HepG2 (cell line): ENCODE results near the gene CDCP1. TPM values are rescaled to one million over a fixed set of nuclear protein-coding genes. Genes with fewer than 3 reads are reported as not detected.

Source experiments
- ATAC-seq: fragments of 200-7000 bp; cut with Tn5 transposase; 3 replicates; pipeline ENCODE4 v1.9.1; 2020; ENCODE audit warnings: mild to moderate bottlenecking, moderate library complexity
- BruUV-seq: library from RNA; stranded (reverse); fragments of 400-500 nt; replicated peaks from 2 replicates; lab custom pipeline; 2021; lab: Mats Ljungman, UMichigan
- CTCF ChIA-PET: fragments of 300-600 bp; formaldehyde crosslinking; extraction: SDS; loops from one replicate; lab custom pipeline; 2021; ENCODE audit warnings: low total read pairs, inconsistent platforms, low intra/inter-chr PET ratio; lab: Yijun Ruan, JAX
- POLR2A ChIA-PET: fragments of 350-600 bp; sonication (Branson Sonifier 250); formaldehyde crosslinking; loops from one replicate; lab custom pipeline; 2020; ENCODE audit warnings: antibody characterized with exemption, inconsistent platforms; lab: Yijun Ruan, JAX
- DNase-seq: peaks from one replicate; pipeline ENCODE4 v3.0.0-alpha.2; 2015; ENCODE audit warnings: low spot score
- FAIRE-seq: peaks from 3 replicates; lab custom pipeline; 2011; peaks lifted over from hg19 to GRCh38; lab: Jason Lieb, UNC
- H2AFZ ChIP-seq: one replicate; pipeline ENCODE4 v1.6.1; 2011; ENCODE audit warnings: low read length, inconsistent platforms
- H3K27ac ChIP-seq: fragments of 300-600 bp; 3 replicates; pipeline ENCODE4 v1.8.0; 2011; ENCODE audit warnings: mixed run types, mild to moderate bottlenecking, mixed read lengths, low read length, inconsistent platforms; ENCODE audit not compliant: insufficient read depth; ENCODE audit errors: extremely low read length
- H3K27me3 ChIP-seq, 2 experiments: fragments of 200-600 bp in 1 of 2; 2 replicates in 1 of 2; 3 replicates in 1 of 2; pipeline versions ENCODE4 v1.6.0 to v1.8.0; 2011; ENCODE audit warnings: low read length in 2 of 2, mild to moderate bottlenecking in 2 of 2, moderate library complexity in 2 of 2, inconsistent platforms in 1 of 2; ENCODE audit not compliant: insufficient read depth in 2 of 2, control insufficient read depth in 1 of 2
- H3K36me3 ChIP-seq, 2 experiments: fragments of 200-600 bp in 1 of 2; replicated peaks in 1 of 2; 2 replicates in 1 of 2; 3 replicates in 1 of 2; pipeline versions ENCODE4 v1.5.1 to v1.8.0; 2011; ENCODE audit warnings: low read length in 2 of 2, inconsistent platforms in 1 of 2; ENCODE audit not compliant: insufficient read depth in 2 of 2, control insufficient read depth in 1 of 2
- H3K4me1 ChIP-seq: 2 replicates; pipeline ENCODE4 v1.5.1; 2012; ENCODE audit warnings: low read length, inconsistent platforms; ENCODE audit not compliant: insufficient read depth
- H3K4me2 ChIP-seq: 2 replicates; pipeline ENCODE4 v1.6.0; 2011; ENCODE audit warnings: low read depth, low read length, inconsistent platforms
- H3K4me3 ChIP-seq, 3 experiments: fragments of 200-600 bp in 1 of 3; sonication (generic), shearing (Covaris generic) in 1 of 3; replicated peaks in 1 of 3; 2 replicates each; pipeline ENCODE4 v1.5.1; 2011 to 2016; ENCODE audit warnings: low read length in 3 of 3, inconsistent platforms in 2 of 3, low read depth in 2 of 3, mild to moderate bottlenecking in 2 of 3, control low read depth in 1 of 3, mixed read lengths in 1 of 3; ENCODE audit not compliant: insufficient read depth in 1 of 3
- H3K79me2 ChIP-seq: one replicate; pipeline ENCODE4 v1.6.1; 2011; ENCODE audit warnings: low read length, inconsistent platforms; ENCODE audit not compliant: insufficient read depth
- H3K9ac ChIP-seq: 2 replicates; pipeline ENCODE4 v1.6.0; 2011; ENCODE audit warnings: mild to moderate bottlenecking, low read depth, low read length, inconsistent platforms; ENCODE audit not compliant: insufficient read depth
- H3K9me3 ChIP-seq: 2 replicates; pipeline ENCODE4 v1.5.1; 2012; ENCODE audit warnings: mild to moderate bottlenecking, low read length
- H4K20me1 ChIP-seq: 2 replicates; pipeline ENCODE4 v1.6.0; 2011; ENCODE audit warnings: inconsistent platforms, mild to moderate bottlenecking, low read length, moderate library complexity; ENCODE audit not compliant: insufficient read depth
- CBX1 ChIP-seq: IDR thresholded peaks from one replicate; pipeline ENCODE4 v1.6.1; 2016; ENCODE audit warnings: antibody characterized with exemption, low read depth
- DRAP1 ChIP-seq: IDR thresholded peaks from 2 replicates; pipeline ENCODE4 v1.6.1; 2016; ENCODE audit warnings: missing genetic modification reagents, missing compliant biosample characterization
- KLF15 ChIP-seq: sonication (generic); formaldehyde crosslinking; IDR thresholded peaks from 2 replicates; pipeline ENCODE4 v1.8.1; 2023; ENCODE audit warnings: borderline replicate concordance, mild to moderate bottlenecking, inconsistent platforms, missing genetic modification reagents, mixed read lengths
- KLF16 ChIP-seq, 2 experiments: sonication (generic) in 1 of 2; formaldehyde crosslinking in 1 of 2; IDR thresholded peaks; 2 replicates each; pipeline versions ENCODE4 v1.6.1 to v1.8.0; 2016 to 2023; ENCODE audit warnings: missing genetic modification reagents in 2 of 2, missing compliant biosample characterization in 1 of 2
- MLX ChIP-seq: IDR thresholded peaks from 2 replicates; pipeline ENCODE4 v1.6.1; 2016
- MYNN ChIP-seq: sonication (generic); formaldehyde crosslinking; IDR thresholded peaks from 2 replicates; pipeline ENCODE4 v1.4.0; 2020; ENCODE audit warnings: mild to moderate bottlenecking, low read depth, missing genetic modification reagents
- NBN ChIP-seq: fragments of 450-650 bp; conservative IDR thresholded peaks from 2 replicates; pipeline ENCODE4 v1.6.1; 2017
- REL ChIP-seq: sonication (generic); formaldehyde crosslinking; conservative IDR thresholded peaks from 2 replicates; pipeline ENCODE4 v1.8.0; 2022; ENCODE audit warnings: mild to moderate bottlenecking, missing genetic modification reagents, moderate library complexity
- SNAI1 ChIP-seq: sonication (generic); formaldehyde crosslinking; IDR thresholded peaks from 2 replicates; pipeline ENCODE4 v1.5.0; 2020; ENCODE audit warnings: mild to moderate bottlenecking, missing genetic modification reagents, borderline replicate concordance
- ZMYM3 ChIP-seq: sonication (generic); formaldehyde crosslinking; IDR thresholded peaks from 2 replicates; pipeline ENCODE4 v1.5.1; 2020; ENCODE audit warnings: mild to moderate bottlenecking, missing genetic modification reagents
- ZNF407 ChIP-seq: sonication (generic); formaldehyde crosslinking; IDR thresholded peaks from one replicate; pipeline ENCODE4 v1.5.1; 2020; ENCODE audit warnings: mild to moderate bottlenecking, missing genetic modification reagents; ENCODE audit errors: not compliant biosample characterization
- ZNF597 ChIP-seq: sonication (generic); formaldehyde crosslinking; IDR thresholded peaks from 2 replicates; pipeline ENCODE4 v1.5.0; 2020; ENCODE audit warnings: missing genetic modification reagents
- ZNF598 ChIP-seq: sonication (generic); formaldehyde crosslinking; IDR thresholded peaks from 2 replicates; pipeline ENCODE4 v1.5.1; 2020; ENCODE audit warnings: mild to moderate bottlenecking, missing genetic modification reagents, borderline replicate concordance
- ZNF674 ChIP-seq: sonication (generic); formaldehyde crosslinking; IDR thresholded peaks from 2 replicates; pipeline ENCODE4 v1.5.0; 2020; ENCODE audit warnings: low read depth, mild to moderate bottlenecking, missing genetic modification reagents
- WGBS: methylation state at CpG from one replicate; pipeline ENCODE4 v1.1.6; 2017; ENCODE audit warnings: low lambda C conversion rate; 5-methylcytosine and 5-hydroxymethylcytosine counted together
- in situ Hi-C: cut with HindIII; loops from 2 replicates; pipeline ENCODE4 v1.10.0; 2017; ENCODE audit warnings: low pct_unique_long_range_greater_than_20kb; ENCODE audit not compliant: extremely low pct_ligation_motif_present
- intact Hi-C: fragments of 100-400 bp; cut with micrococcal nuclease; formaldehyde crosslinking; loops from one replicate; pipeline ENCODE4 v1.10.0; 2022; ENCODE audit not compliant: unreplicated experiment
- polyA plus RNA-seq, 8 experiments: library from polyadenylated mRNA; depleted of rRNA in 3 of 8; stranded (reverse) in 7 of 8; unstranded in 1 of 8; fragments of >200 nt; fragmentation: Illumina TruSeq in 4 of 8; extraction: Trizol in 4 of 8; gene quantifications; 2 replicates each; pipeline versions ENCODE4 v1.2.1 to v1.2.3, GENCODE V29; 2011 to 2016; ENCODE audit warnings: low read depth in 4 of 8, missing spikeins in 1 of 8, mixed read lengths in 1 of 8; ENCODE audit not compliant: insufficient read depth in 1 of 8
- total RNA-seq, 5 experiments: library from RNA; depleted of rRNA; stranded (reverse); fragments of >200 nt; fragmentation: Illumina TruSeq; extraction: Trizol; gene quantifications; 2 replicates each; pipeline ENCODE4 v1.2.3, GENCODE V29; 2016; ENCODE audit warnings: low read depth in 1 of 5

Gene CDCP1
- total and polyA plus RNA-seq, 2 of the 13 experiments (the other 11 are each of a cell fraction or from before 2014, with no cell fraction given), result 0.11 to 0.18 TPM

GRCh38 chr3:45127130-45127822 is 18.9 kb downstream of the CDCP1 start:
- WGBS, result 44% methylated on average over 2 of the region's 3 CpGs
- Histone ChIP-seq H3K79me2 (no peaks in the 10 kb centered on the region), H3K4me1 (0 out of 2 replicates have a peak, but pooled peaks cover 8% of the 10 kb centered on the region), H3K36me3 (no peaks in the 10 kb centered on the region), H3K4me3 (no peak overlapping the region), H3K9me3 (no peaks in the 10 kb centered on the region), H3K4me2 (no peak overlapping the region), H3K27ac (no peak overlapping the region), H3K9ac (no peak overlapping the region), H3K27me3 (no peaks in the 10 kb centered on the region), H4K20me1 (no peaks in the 10 kb centered on the region), H2AFZ (no peak overlapping the region)
- ChIA-PET POLR2A (no interaction called here), CTCF (no interaction called here)
- no peak for ATAC-seq
- BruUV-seq, result no TSS peak
- no peak for FAIRE-seq
- no peak for DNase-seq
- intact Hi-C loops, result no loop called here
- in situ Hi-C loops, result no loop called here
- TF ChIP-seq KLF15 (CRISPR knock-in tag) (no peak), ZNF407 (CRISPR knock-in tag) (no peak), KLF16 (CRISPR knock-in tag; IDR thresholded peaks at IDR 0.05) (no peak), ZNF597 (CRISPR knock-in tag) (no peak), MLX (CRISPR knock-in tag) (no peak), ZMYM3 (no peak), NBN (no peak), MYNN (CRISPR knock-in tag) (no peak), SNAI1 (no peak), ZNF674 (CRISPR knock-in tag) (no peak), DRAP1 (CRISPR knock-in tag) (no peak), CBX1 (no peak), ZNF598 (CRISPR knock-in tag) (no peak), REL (CRISPR knock-in tag) (no peak)
